ENCODE measurements around the gene SDK1.

The SDK1 gene

DNA sequence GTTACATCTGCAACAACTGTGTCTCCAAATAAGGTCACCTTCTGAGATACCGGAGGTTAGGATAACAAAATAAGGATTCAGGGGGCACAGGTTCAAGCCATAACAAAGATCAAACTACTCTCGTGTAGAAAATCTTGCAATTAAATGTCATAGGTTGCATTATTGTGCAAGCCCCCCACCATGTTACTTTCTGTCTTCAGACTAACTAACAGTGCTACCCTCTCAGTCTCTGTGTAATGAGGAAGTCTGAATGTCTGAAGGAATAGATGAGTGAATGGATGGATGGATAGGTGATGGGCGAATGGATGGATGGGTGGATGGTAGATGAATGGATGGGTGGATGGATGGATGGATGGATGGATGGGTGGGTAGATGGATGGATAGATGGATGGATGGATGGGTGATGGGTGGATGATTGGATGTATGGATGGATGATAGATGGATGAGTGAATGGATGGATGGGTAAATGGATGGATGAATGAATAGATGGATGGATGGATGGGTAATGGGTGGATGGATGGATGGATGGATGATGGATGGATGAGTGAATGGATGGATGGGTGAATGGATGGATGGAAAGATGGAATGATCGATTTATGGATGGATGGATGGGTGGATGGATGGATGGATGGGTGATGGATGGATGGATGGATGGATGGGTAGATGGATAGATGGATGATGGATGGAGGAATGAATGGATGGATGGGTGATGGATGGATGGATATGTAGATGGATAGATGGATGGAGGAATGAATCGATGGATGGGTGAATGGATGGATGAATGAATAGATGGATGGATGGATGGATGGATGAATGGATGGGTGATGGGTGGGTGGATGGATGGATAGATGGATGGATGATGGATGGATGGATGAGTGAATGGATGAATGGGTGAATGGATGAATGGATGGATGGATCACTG, 823.8 kb downstream of the SDK1 start:
- no peaks in the 10 kb centered on the region for H3K36me3 ChIP-seq (ENCODE audit: control insufficient read depth in 2 of 2, insufficient read depth in 1 of 2, low read length in 2 of 2)
- no peaks in the 10 kb centered on the region for H3K9me3 ChIP-seq (ENCODE audit: control insufficient read depth, insufficient read depth, low read depth, low read length)
- H3K4me3 ChIP-seq (ENCODE audit: low read depth, low read length), result no peak overlapping the region
- TF ChIP-seq ZNF366 (tag by site-specific recombination; conservative IDR thresholded peaks at IDR 0.05) (peak; percentile 98), ZBTB17 (tag by site-specific recombination; IDR thresholded peaks at IDR 0.05) (peak; percentile 100), WT1 (tag by site-specific recombination; IDR thresholded peaks at IDR 0.05) (no peak)
- H3K27ac ChIP-seq (ENCODE audit: extremely low read depth, low read depth, low read length), result no peak overlapping the region
- POLR2A ChIA-PET, result no interaction called here
- CTCF ChIA-PET, result no interaction called here
- H3K4me1 ChIP-seq (ENCODE audit: control insufficient read depth, insufficient read depth, low read length), result no peaks in the 10 kb centered on the region

- ChIA-PET CTCF (interaction anchor here (0.5 kb wide), 1 partner anchor 42 kb away, joined by 6 read pairs; no protein-coding TSS in a partner anchor), POLR2A (no interaction called here)
- Histone ChIP-seq H3K4me1 (ENCODE audit: control insufficient read depth, insufficient read depth, low read length) (no peaks in the 10 kb centered on the region), H3K4me3 (ENCODE audit: low read depth, low read length) (no peak overlapping the region), H3K27ac (ENCODE audit: extremely low read depth, low read depth, low read length) (no peak overlapping the region), H3K36me3 (ENCODE audit: control insufficient read depth in 2 of 2, insufficient read depth in 1 of 2, low read length in 2 of 2) (no peaks in the 10 kb centered on the region; a peak in 1 of 3 replicates), H3K9me3 (ENCODE audit: control insufficient read depth, insufficient read depth, low read depth, low read length) (no peaks in the 10 kb centered on the region)
- TF ChIP-seq, protein P1, sequence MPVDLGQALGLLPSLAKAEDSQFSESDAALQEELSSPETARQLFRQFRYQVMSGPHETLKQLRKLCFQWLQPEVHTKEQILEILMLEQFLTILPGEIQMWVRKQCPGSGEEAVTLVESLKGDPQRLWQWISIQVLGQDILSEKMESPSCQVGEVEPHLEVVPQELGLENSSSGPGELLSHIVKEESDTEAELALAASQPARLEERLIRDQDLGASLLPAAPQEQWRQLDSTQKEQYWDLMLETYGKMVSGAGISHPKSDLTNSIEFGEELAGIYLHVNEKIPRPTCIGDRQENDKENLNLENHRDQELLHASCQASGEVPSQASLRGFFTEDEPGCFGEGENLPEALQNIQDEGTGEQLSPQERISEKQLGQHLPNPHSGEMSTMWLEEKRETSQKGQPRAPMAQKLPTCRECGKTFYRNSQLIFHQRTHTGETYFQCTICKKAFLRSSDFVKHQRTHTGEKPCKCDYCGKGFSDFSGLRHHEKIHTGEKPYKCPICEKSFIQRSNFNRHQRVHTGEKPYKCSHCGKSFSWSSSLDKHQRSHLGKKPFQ (tag by site-specific recombination; IDR thresholded peaks at IDR 0.05), result no peak
- peak; percentile 58 for TF ChIP-seq GLIS1 (tag by site-specific recombination; IDR thresholded peaks at IDR 0.05)
- TF ChIP-seq ZNF639 (tag by site-specific recombination; IDR thresholded peaks at IDR 0.05), result no peak
These were observed 827.0 kb downstream of the SDK1 start for GRCh38 chr7:4127909-4128560.

DNA sequence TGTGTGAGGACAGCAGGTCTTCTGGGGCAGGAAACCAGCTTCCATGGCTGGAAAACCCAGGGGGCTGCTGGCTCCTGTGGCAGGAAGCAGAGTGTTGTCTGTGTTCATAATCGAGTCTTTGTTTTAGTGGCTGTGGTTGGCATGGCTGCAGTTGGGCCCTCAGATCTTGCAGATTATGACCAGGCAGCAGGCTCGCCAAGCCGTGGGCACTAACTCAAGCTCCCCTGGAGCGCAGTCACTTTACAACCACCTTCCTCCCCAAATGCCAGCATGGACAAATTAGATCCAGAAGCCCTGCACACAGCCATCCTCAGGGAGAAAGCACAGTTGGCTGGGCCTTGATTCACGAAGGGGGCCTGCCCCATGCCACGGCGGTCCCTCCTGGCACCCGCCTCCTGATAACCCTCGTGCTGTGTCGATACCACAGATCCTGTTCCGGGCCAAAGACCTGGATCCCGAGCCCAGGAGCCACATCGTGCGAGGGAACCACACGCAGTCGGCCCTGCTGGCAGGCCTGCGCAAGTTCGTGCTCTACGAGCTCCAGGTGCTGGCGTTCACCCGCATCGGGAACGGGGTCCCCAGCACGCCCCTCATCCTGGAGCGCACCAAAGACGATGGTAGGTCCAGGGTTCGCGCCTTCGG, 828.5 kb downstream of the SDK1 start:
- Histone ChIP-seq H3K4me3 (ENCODE audit: low read depth, low read length) (no peak overlapping the region), H3K9me3 (ENCODE audit: control insufficient read depth, insufficient read depth, low read depth, low read length) (no peaks in the 10 kb centered on the region), H3K36me3 (ENCODE audit: control insufficient read depth in 2 of 2, insufficient read depth in 1 of 2, low read length in 2 of 2) (no peaks in the 10 kb centered on the region; a peak in 1 of 3 replicates), H3K27ac (ENCODE audit: extremely low read depth, low read depth, low read length) (no peak overlapping the region), H3K4me1 (ENCODE audit: control insufficient read depth, insufficient read depth, low read length) (no peaks in the 10 kb centered on the region)
- TF ChIP-seq ZNF280D (tag by site-specific recombination; IDR thresholded peaks at IDR 0.05) (no peak), ZNF654 (tag by site-specific recombination; IDR thresholded peaks at IDR 0.05; ENCODE audit: low read depth) (no peak)
- CTCF ChIA-PET, result no interaction called here
- POLR2A ChIA-PET, result no interaction called here

GRCh38 chr7:4131063-4131462, 830.0 kb downstream of the SDK1 start:
- H3K27ac ChIP-seq (ENCODE audit: extremely low read depth, low read depth, low read length), result no peak overlapping the region
- ChIA-PET POLR2A (no interaction called here), CTCF (interaction anchor here (0.6 kb wide), 1 partner anchor 344 kb away, joined by 3 read pairs; no protein-coding TSS in a partner anchor)
- H3K36me3 ChIP-seq (ENCODE audit: control insufficient read depth in 2 of 2, insufficient read depth in 1 of 2, low read length in 2 of 2), result no peaks in the 10 kb centered on the region; a peak in 1 of 3 replicates
- no peaks in the 10 kb centered on the region for H3K4me1 ChIP-seq (ENCODE audit: control insufficient read depth, insufficient read depth, low read length)
- H3K4me3 ChIP-seq (ENCODE audit: low read depth, low read length), result no peak overlapping the region
- no peaks in the 10 kb centered on the region for H3K9me3 ChIP-seq (ENCODE audit: control insufficient read depth, insufficient read depth, low read depth, low read length)
- TF ChIP-seq, protein P2, sequence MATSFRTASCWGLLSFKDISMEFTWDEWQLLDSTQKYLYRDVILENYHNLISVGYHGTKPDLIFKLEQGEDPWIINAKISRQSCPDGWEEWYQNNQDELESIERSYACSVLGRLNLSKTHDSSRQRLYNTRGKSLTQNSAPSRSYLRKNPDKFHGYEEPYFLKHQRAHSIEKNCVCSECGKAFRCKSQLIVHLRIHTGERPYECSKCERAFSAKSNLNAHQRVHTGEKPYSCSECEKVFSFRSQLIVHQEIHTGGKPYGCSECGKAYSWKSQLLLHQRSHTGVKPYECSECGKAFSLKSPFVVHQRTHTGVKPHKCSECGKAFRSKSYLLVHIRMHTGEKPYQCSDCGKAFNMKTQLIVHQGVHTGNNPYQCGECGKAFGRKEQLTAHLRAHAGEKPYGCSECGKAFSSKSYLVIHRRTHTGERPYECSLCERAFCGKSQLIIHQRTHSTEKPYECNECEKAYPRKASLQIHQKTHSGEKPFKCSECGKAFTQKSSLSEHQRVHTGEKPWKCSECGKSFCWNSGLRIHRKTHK (tag by site-specific recombination; IDR thresholded peaks at IDR 0.05), result no peak
- TF ChIP-seq ZSCAN30 (tag by site-specific recombination; IDR thresholded peaks at IDR 0.05), result no peak
- no peak for TF ChIP-seq ZNF776 (tag by site-specific recombination; IDR thresholded peaks at IDR 0.05; ENCODE audit: borderline replicate concordance)
- TF ChIP-seq, protein P3, sequence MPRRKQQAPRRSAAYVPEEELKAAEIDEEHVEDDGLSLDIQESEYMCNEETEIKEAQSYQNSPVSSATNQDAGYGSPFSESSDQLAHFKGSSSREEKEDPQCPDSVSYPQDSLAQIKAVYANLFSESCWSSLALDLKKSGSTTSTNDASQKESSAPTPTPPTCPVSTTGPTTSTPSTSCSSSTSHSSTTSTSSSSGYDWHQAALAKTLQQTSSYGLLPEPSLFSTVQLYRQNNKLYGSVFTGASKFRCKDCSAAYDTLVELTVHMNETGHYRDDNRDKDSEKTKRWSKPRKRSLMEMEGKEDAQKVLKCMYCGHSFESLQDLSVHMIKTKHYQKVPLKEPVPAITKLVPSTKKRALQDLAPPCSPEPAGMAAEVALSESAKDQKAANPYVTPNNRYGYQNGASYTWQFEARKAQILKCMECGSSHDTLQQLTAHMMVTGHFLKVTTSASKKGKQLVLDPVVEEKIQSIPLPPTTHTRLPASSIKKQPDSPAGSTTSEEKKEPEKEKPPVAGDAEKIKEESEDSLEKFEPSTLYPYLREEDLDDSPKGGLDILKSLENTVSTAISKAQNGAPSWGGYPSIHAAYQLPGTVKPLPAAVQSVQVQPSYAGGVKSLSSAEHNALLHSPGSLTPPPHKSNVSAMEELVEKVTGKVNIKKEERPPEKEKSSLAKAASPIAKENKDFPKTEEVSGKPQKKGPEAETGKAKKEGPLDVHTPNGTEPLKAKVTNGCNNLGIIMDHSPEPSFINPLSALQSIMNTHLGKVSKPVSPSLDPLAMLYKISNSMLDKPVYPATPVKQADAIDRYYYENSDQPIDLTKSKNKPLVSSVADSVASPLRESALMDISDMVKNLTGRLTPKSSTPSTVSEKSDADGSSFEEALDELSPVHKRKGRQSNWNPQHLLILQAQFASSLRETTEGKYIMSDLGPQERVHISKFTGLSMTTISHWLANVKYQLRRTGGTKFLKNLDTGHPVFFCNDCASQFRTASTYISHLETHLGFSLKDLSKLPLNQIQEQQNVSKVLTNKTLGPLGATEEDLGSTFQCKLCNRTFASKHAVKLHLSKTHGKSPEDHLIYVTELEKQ (tag by site-specific recombination; IDR thresholded peaks at IDR 0.05; ENCODE audit: borderline replicate concordance), result no peak

Data from HEK293 (cell line).